ENCODE measurements around the gene SBNO2.
A peak's percentile ranks its signal among the peaks of the same experiment; 100 is the strongest.
"Not testable (repeated sequence)": the region's sequence is repeated elsewhere in the genome, so short reads cannot be mapped to it uniquely, and the experiment has no call there.

SBNO2 gene

DNA sequence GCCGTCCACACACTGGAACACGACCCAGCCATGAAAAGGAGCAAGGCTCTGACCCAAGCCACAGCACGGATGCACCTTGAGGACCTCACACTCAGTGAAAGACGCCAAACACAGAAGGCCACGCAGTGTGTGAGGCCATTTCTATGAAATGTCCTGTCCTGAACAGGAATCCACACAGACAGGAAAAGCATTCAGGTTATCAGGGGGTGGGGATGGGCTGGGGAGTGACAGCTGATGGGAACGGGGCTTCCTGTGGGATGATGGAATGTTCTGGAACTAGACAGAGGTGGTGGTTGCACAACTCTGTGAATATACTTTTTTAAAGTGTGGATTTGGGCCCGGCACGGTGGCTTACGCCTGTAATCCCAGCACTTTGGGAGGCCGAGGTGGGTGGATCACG is 39.6 kb downstream of the SBNO2 start:
- no peak for DNase-seq

DNA sequence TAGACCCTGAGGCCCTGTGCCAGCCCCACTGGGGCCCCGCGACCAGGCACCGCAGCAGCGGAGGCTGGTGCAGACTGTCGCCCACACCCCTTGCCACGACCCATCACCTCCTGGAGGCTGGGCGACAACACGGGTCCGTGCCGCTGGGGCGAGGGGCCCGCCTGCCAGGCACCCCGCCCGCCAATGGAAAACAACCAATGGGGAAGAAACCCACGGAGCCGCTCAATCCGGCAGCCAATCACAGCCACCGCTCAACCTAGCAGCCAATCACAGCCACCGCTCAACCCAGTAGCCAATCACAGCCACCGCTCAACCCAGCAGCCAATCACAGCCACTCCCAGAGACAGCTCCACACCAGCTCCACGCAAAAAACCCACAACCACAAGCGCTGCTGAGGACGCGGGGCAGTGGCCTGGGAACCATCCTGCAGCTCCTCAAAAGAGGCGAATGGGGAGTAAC is 40.6 kb downstream of the SBNO2 start:
- DNase-seq, result peak; percentile 84 to 88

DNA sequence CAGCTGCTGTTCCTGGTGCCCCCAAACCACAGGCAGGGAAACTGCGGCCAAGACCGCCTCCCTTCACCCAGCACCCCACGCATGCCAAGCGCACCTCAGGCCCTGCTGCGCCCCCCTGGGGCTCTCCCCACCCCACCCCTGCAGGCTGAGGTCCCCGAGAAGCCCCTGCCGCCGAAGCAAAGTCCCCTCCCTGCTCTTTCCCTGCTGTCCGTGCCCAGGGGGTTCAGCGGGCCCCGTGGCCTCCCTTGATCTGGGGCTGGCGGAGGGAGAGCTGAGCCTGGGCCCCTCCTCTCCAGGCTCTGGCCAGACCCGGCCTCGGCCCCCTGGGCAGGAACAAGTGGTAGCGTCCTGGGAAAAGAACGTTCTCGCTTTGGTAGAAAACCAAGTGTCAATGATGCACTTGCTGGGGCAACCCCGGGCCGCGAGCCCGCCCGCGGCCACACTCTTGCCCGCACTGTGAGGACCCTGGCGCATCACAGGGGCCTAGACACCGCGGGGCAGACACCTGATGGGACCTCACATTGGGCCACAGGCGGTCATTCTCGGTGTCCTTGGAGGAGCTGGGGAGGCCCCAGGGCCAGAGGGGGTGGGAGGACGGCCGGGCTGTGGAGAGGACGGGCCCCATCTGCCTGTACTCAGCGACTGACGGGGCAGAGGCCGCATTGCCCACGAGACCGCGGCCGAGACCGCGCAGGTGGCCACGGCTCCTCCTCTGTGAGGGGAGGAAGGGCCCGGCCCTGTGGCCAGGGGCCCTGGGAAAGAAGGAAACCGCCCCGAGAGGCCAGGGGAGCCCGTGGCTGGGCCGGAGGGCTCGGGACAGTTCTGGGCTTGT is 41.3 kb downstream of the SBNO2 start:
- DNase-seq, result peak in 1 of 2 experiments; percentile 61

DNA sequence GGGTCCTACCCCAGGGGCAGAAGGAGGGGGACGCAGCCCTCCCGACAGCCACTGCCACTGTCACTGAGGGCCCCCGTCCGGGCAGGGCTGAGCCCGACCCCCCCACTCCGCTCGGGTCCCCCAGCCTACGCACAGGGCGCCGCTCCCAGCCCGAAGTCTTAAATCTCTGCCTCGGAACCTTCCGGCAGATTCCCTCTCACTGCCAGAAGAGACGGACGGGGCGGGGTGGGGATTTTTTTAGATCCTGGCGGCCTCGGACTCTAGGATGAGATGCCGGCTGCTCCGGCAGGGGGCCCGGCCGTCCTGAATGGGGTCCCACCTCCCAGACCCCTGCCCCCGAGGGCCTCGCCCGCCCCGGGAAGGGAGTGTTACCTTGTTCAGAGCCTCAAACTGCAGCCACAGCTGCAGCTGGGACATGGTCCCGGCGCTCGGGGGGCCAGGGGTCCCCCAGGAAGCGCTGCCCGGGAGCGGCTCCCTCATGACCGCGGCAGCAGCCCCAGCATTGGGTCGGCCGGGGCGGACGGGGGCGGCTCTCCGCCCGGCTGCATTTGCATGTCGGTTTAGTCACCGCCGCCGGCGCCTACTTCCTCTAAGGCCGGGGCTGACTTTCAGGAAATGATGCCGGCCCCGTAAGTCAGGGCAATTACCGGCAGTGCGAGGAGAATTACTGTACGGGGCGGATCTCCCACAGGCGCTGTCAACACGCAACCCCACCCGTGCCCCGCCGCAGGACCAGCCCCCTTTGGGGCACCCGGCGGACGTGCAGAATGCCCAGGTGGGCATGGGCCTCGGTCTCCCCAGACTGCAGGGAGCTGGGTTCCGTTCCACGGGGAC is 42.1 kb downstream of the SBNO2 start:
- DNase-seq, result peak; percentile 91 to 92

DNA sequence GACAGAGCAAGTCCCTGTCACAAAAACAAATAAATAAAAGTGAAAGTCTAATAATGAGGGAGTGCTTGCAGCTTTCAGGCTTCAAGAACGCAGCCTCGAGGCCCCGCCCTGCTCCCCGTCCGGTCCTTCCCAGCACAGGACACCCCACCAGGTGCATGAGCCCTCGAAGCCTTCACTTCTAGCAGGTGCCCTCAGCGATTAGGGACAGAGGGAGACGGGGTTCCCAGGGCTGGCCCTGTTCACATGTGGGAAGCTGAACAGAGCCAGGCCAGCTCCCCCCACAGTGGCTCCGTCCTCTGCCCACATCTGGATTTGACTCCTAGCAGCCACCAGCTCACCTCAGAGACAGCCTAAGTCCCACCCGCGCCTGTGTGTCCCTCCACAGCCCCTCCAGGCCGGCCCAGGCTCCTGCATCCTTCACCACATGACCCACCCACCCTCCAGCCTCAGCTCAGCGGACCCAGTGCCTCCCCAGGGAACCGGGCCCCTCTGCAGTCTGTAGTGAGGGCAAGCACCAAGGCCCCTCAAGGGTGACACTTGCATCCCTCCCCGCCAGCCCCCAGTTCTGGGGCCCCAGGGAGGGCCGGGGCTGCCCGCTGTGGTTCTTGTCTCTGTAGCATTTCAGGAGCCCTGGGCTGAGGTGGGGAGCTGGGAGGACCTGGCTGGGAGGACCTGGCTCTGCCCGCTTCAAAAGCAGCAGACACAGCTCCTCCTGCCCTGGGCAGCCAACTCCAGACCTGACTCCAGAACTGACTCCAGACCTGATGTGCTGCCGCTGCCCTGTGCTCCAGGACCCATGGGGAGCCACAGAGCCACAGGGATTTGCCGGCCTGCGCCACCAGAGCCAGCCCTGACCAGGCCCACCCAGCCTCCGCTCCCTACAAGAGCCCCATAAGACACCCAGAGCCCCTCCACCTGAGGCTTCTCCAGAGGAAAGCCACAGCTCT is 43.0 kb downstream of the SBNO2 start:
- DNase-seq, result peak; percentile 61 to 68

DNA sequence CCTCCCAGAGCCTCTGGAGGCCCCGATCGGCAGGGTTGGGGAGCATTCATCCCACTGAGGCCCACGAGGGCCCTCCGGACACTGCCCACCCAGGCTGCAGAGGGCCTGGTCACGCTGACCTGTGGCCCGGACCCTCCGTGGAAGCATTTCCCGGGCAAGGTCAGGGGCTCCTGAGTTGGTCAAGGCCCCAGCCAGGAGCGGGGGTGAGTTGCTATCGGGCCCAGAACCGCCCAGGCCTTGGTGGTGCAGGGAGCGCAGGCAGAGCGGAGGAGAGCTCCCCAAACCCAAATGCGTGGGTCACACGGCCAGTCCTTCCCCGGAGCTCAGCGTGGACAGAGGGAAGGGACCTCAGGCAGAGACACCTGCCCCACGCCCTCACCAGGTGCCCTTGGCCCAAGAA is 44.5 kb downstream of the SBNO2 start:
- no peak for DNase-seq

DNA sequence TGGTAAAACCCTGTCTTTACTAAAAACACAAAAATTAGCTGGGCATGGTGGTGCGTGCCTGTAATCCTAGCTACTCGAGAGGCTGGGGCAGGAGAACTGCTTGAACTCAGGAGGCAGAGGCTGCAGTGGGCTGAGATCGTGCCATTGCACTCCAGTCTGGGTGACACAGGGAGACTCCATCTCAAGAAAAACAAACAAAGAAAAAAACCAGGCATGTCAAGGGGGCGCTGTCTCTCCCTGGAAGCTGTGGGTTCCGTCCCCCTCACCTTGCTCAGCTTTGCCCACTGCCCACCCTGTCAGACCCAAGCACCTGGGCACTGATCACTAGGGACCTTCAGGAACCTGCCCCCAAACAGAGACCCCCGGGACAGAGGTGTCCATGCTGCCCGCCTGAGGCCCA is 45.0 kb downstream of the SBNO2 start:
- not testable (repeated sequence) for DNase-seq

DNA sequence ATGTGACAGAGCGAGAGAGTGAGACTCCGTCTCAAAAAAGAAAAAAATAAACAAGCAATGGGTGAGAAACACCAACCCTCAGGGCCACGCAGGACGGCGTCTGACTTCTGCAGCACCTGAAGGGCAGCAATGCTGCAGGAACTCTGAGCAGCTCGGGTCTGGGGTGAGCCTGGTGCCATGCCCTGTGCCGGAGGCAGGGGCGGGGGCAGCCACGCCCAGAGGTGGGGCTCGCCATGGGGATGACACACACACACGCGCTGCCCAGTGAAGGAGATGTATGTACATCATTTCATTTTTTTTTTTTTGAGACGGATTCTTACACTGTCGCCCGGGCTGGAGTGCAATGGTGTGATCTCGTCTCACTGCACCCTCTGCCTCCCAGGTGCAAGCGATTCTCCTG is 46.0 kb downstream of the SBNO2 start:
- DNase-seq, result no peak

DNA sequence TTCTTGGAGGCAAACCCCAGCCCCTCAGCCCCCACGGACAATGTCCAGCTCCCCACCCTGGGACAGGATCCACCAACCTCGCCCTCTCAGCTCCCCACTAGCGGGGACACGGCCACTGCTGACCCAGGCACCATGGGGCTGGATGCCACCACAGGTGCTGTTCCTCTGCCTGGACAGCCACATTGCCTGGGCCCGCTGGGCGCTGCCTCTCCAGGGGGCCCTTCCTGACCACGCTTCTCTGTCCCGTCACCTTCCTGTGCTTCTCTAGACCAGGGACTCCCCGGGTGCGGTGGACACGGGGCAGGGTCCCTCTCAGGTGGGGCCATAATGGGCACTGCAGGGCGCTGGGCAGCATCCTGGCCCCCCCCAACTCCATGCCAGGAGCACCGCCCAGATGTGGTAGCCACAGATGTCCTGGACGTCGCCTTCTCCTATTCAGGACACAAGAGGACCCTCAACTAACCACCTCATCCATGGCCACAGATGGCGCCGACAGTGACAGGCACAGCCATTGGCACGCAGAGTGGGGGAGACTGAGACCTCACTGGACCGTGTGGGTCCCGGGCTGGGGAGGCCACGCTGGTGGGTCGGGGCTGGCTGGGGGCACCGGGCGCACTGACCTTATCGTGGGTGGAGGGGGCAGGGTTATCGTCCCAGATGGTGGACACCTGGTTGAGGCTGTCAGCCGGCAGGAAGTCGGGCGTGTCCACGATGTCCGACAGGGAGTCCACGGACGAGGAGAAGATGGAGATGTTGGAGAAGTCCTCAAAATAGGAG is 46.9 kb downstream of the SBNO2 start:
- no peak for DNase-seq

DNA sequence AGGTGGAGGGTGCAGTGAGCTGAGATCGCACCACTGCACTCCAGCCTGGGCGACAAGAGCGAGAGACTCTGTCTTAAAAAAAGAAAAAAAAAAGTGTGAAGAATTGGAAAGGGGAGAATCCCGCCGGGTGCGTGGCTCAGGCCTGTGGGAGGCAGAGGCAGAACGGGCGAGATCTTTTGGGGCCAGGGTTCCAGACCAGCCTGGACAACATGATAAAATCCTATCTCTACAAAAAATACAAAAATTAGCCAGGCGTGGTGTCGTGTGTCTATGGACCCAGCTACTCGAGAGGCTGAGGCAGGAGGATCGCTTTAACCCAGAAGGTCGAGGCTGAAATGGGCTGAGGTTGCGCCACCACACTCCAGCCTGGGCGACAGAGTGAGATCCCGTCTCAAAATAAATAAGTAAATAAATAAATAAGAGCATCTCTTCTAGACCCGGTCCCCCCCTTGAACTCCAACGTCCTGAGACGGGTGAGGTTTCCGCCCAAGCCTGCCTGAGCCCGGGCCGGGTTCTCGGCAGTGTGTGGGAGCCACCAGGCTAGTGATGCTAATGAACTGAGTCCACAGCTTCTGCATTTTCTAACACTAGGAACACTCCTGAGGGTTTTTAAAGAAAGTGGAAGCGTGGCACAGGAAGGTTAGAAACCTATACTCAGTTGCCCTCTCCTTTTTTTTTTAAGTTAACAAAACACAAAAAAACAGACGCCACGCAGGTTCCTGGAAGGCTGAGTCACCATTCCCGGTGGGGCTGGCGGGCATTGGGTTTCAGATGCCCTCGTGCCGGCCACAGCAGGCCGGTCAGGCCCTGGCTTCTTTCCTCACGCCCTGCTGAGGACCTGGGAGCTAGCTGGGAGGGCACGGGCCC is 48.2 kb downstream of the SBNO2 start:
- DNase-seq, result no peak

DNA sequence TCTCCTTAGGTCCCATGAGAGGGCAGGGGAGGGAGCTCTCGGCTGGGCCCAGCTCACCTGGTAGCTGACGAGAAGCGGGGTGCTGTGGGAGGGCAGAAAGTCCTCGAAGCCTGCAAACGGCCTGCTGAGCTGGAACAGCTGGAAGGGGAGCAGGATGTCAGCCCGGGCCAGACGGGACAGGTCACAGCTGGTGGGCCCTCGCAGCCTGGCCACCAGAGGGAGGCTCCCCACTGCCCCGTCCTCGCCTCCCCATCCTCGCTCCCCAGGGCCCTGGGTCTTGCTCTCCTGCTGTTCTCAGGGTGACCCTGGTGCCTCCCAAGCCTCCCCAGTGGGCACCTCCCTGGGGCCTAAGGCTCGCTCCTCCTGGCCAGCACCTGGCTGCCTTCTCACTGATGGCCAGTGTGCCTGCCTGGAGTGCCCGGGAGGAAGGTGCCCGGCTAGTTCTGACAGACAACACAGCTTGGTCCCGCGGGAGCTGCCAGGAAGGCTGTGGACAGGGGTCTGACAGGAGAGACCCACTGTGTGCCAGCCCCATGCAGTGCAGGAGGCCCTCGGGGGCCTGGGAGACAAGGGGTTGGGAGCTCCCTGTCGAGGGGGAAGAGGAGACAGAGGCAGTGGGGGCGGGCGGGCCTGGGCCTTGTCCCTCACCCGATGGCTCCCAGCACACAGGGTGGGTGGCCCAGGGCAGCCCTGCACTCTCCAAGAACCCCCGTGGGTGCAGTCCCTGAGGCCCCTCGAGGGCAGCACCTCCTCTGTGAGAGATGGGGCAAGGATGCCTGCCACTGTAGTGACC is 50.0 kb downstream of the SBNO2 start:
- no peak for DNase-seq

DNA sequence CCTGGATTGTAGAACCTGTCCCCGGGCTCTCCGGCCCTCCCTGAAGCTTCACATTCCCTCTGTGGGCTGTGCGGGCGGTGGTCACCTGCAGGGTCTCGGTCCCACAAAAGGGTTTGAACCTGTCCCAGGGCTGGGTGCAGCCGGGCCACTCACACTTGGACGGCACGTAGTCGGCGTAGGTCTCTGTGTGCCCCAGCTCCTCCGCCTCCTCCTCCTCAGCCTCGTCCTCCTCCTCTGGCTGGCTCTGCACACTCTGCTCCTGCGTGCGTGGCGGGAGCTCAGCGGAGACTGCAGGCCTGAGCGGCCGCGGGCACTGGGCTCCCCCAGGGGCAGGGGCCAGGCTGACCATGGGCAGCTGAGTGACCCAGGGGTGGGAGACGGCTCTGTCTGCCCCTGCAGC is 50.7 kb downstream of the SBNO2 start:
- DNase-seq, result no peak

DNA sequence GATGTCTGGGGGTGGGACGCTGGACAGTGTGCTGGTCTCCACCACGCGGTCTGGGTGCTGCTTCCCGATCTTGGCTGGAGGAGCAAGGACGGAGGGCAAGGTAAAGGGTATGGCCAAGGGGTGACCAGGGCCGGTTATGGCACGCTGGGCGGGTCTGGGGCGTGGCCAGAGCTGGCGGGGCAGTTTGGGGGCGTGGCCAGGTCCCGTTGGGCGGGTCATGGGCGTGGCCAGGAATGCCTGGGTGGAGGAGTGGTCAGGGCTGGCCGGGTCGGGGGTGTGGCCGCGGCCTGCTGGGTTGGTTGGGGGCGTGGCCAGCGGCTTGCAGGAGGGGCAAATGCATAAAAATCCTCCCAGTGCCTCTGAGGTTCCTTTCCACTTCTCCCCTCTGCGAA is 51.1 kb downstream of the SBNO2 start:
- DNase-seq, result peak; percentile 84 to 85

DNA sequence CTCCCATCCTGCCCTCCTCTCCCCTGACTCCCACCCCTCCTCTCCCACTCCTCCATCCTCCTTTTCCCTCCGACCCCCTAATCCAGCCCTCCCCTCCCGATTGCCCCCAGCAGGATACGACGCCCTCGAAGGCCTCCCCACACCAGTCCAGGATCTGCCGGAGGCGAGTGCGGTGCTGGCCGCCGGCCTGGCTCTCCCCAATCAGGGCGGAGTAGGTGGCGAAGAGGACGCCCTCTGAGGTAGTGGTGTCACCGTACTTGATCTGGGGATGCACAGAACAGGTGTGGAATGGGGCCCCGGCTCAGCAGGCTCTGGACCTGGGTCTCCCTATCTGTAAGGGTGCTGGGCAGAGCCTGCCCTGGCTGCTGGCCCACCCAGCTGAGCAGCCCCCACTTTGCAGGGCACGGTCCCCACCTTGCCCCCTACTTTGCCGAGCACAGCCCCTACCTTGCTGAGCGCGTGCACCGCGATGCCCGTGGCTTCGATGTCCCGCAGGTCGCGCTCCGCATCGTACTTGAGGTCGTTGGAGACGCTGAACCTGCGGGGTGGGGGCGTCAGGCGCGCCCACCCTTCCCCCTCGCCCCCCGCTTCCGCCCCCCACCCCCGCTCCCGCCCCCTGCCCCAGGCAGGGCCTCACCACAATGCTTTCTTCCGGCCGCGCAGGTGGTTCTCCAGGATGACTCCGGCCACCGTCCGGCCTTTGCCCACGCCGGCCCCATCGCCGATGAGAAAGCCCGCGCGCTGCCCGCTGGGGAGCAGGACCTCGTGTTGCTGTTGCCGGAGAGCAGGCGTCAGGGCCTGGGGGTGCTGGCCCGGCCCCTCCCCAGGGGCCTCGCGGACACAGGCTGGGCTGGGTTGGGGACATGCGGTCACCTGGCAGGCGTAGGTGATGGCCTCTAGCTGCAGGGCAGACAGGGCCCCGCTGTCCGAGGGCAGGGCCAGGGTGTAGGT is 51.8 kb downstream of the SBNO2 start:
- DNase-seq, result no peak

DNA sequence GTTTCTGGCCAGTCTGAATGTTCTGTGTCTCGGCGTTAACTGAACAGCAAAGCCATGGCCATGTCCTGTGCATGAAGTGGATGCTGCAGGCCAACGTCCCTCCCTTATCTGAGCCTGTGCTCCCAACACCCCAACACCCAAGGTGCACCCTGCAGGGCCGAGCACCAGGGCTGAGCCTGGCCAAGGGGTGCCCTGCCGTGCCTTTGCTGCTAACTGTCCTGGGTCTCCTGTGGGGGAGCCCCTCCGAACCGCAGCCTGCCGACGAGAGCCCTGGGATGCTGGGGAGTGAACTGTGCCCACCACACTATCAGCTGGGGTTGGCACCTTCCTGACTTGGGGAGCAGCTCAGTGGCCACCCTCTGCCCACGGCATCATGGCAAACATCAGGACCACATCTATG is 52.7 kb downstream of the SBNO2 start:
- DNase-seq, result no peak

DNA sequence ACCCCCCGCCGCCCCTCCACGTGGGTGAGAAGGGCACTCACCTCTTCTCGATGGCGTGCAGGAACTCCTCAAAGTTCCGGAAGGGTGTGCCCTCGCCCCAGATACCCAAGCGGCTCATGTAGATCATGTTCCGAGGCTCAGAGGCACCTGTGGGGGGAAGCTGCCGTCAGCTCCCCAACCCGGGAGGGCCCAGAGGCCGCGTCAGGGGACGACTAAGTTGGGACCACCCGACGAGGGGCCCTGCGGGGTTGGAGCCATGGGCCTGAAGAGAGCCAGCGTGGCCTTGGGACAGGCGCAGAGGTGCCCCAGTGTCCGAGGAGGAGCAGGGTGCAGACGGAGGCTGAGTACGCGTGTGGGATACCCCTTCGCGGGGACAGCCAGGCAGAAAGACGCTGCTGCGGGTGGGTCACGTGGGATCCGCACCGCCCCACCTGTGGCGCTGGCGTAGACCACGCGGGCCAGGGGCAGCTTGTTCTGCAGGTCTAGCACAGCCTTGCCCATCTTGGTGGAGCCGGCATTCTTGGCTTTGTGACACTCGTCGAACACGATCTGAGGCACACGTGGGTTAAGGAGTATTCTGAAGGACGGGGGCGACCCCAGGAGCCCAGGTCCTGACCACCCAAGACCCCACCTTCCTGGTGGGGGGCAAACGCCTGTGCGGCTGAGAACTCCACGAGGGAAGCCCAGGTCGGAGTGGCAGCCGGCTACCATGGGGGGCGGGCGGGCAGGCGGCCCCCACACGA is 54.4 kb downstream of the SBNO2 start:
- DNase-seq, result no peak

DNA sequence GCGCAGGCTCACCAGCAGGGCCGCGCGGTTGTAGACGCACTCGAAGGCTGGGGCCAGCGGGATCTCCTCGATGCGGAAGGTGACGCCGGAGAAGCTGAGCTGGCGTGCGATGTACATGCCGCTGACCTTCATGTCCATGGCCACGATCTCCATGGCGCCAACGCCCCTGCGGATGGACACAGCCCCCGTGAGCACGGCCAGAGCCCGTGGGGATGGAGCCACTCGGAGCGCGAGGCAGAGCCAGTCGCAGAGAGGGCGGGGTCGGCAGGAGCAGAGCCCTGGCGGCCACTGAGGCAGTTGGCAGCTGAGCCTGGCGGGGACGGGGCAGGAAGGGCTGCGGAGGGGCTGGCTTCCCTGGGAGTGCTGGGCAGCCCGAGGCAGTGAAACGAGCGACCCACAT is 55.1 kb downstream of the SBNO2 start:
- no peak for DNase-seq

DNA sequence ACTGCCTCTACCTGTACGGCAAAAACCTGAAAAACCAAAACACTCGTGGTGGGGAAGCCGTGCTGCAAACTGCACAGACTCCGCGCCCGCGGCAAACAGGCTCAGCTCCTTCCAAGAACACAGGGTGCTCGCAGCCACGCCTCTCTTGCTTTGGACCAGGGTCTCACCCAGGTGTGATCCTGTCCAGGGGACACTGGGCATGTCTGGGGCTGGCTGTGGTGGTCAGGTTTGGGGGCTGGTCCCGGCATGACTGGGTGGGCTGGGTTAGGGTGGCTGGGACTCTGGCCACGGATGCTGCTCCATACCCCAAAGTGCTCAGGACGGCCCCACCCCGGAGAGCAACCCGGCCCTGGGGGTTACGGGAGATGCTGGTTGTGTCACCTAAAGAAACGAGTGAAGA is 56.4 kb downstream of the SBNO2 start:
- no peak for DNase-seq

Data from activated CD4-positive, alpha-beta T cell treated with anti-CD3 and anti-CD28 coated beads, Interleukin-2, amount 50 U/mL, for 48 hours (primary cell).